ENCODE measurements around the gene RALGAPA2. TPM values are rescaled to one million over a fixed set of nuclear protein-coding genes. Genes with fewer than 3 reads are reported as not detected.
A peak's percentile ranks its signal among the peaks of the same experiment; 100 is the strongest.

Gene RALGAPA2
- total and polyA plus RNA-seq, 2 of the 13 experiments (the other 11 are each of a cell fraction or from before 2014, with no cell fraction given), result 13.8 to 17.7 TPM

DNA sequence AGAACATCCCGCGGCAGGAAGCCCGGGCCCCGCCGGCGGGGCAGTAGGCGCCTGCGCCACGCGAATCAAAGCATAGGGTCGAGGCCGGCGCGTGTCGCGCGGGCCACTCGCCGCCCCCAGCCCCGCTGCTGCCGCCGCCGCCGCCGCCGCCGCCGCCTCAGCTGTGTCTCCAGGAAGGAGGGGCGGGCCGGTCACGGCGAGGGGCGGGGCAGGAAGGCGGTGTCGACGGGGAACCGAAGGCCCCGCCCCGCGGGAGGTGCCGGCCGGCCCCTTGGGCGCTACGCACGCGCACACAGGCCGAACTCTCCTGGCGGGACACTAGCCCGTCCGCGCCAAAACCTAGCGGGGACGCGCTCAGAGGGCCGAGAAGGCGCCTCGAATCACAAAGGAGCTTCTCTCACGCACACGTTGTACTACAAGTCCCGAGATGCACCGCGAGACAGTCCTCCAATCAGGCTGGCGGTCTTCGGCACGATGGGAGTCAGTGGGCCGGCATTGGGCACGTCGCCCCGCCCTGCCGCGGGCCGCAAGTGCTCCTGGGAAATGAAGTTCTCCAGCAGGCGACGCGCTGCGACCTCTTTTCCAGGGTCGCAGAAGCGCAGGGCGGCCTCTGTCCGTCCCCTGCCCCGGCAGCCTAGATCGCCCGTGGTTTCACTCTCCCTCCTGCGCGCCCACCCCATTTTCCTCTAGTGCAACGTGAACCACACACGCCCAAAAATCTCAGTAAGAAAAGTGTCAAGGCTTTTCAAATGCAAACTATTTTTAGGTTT lies at the start of gene RALGAPA2 (continued):
- TF ChIP-seq, protein P1, sequence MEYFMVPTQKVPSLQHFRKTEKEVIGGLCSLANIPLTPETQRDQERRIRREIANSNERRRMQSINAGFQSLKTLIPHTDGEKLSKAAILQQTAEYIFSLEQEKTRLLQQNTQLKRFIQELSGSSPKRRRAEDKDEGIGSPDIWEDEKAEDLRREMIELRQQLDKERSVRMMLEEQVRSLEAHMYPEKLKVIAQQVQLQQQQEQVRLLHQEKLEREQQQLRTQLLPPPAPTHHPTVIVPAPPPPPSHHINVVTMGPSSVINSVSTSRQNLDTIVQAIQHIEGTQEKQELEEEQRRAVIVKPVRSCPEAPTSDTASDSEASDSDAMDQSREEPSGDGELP (IDR thresholded peaks at IDR 0.05; ENCODE audit: borderline replicate concordance, low read depth), result peak; percentile 78; the same call in 1 of the 2 replicates
- TF ChIP-seq ARNT2 (CRISPR knock-in tag; IDR thresholded peaks at IDR 0.05; ENCODE audit: low read depth) (no peak; the same call in none of the 2 replicates), ZNF660 (CRISPR knock-in tag; IDR thresholded peaks at IDR 0.05; ENCODE audit: borderline replicate concordance, low read depth) (no peak; the same call in 1 of the 2 replicates), ZNF263 (CRISPR knock-in tag; IDR thresholded peaks at IDR 0.05) (0 out of 2 replicates have a peak, but pooled peaks have one; percentile 16), REXO4 (CRISPR knock-in tag; IDR thresholded peaks at IDR 0.05; ENCODE audit: borderline replicate concordance) (no peak), ELF3 (CRISPR knock-in tag; IDR thresholded peaks at IDR 0.05) (peak; percentile 67), KMT2B (CRISPR knock-in tag; IDR thresholded peaks at IDR 0.05) (peak; percentile 84), NR2F2 (IDR thresholded peaks at IDR 0.05; ENCODE audit: borderline replicate concordance, low read depth) (peak; percentile 35; the same call in 1 of the 2 replicates)
- TF ChIP-seq, protein P2, sequence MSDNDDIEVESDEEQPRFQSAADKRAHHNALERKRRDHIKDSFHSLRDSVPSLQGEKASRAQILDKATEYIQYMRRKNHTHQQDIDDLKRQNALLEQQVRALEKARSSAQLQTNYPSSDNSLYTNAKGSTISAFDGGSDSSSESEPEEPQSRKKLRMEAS (IDR thresholded peaks at IDR 0.05), result peak; percentile 71
- TF ChIP-seq, protein P3, sequence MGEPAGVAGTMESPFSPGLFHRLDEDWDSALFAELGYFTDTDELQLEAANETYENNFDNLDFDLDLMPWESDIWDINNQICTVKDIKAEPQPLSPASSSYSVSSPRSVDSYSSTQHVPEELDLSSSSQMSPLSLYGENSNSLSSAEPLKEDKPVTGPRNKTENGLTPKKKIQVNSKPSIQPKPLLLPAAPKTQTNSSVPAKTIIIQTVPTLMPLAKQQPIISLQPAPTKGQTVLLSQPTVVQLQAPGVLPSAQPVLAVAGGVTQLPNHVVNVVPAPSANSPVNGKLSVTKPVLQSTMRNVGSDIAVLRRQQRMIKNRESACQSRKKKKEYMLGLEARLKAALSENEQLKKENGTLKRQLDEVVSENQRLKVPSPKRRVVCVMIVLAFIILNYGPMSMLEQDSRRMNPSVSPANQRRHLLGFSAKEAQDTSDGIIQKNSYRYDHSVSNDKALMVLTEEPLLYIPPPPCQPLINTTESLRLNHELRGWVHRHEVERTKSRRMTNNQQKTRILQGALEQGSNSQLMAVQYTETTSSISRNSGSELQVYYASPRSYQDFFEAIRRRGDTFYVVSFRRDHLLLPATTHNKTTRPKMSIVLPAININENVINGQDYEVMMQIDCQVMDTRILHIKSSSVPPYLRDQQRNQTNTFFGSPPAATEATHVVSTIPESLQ (CRISPR knock-in tag; conservative IDR thresholded peaks at IDR 0.05), result no peak; the same call in 1 of the 2 replicates
- TF ChIP-seq, protein P4, sequence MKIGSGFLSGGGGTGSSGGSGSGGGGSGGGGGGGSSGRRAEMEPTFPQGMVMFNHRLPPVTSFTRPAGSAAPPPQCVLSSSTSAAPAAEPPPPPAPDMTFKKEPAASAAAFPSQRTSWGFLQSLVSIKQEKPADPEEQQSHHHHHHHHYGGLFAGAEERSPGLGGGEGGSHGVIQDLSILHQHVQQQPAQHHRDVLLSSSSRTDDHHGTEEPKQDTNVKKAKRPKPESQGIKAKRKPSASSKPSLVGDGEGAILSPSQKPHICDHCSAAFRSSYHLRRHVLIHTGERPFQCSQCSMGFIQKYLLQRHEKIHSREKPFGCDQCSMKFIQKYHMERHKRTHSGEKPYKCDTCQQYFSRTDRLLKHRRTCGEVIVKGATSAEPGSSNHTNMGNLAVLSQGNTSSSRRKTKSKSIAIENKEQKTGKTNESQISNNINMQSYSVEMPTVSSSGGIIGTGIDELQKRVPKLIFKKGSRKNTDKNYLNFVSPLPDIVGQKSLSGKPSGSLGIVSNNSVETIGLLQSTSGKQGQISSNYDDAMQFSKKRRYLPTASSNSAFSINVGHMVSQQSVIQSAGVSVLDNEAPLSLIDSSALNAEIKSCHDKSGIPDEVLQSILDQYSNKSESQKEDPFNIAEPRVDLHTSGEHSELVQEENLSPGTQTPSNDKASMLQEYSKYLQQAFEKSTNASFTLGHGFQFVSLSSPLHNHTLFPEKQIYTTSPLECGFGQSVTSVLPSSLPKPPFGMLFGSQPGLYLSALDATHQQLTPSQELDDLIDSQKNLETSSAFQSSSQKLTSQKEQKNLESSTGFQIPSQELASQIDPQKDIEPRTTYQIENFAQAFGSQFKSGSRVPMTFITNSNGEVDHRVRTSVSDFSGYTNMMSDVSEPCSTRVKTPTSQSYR (CRISPR knock-in tag; IDR thresholded peaks at IDR 0.05; ENCODE audit: borderline replicate concordance), result 0 out of 2 replicates have a peak, but pooled peaks have one; percentile 6
- TF ChIP-seq, protein P5, sequence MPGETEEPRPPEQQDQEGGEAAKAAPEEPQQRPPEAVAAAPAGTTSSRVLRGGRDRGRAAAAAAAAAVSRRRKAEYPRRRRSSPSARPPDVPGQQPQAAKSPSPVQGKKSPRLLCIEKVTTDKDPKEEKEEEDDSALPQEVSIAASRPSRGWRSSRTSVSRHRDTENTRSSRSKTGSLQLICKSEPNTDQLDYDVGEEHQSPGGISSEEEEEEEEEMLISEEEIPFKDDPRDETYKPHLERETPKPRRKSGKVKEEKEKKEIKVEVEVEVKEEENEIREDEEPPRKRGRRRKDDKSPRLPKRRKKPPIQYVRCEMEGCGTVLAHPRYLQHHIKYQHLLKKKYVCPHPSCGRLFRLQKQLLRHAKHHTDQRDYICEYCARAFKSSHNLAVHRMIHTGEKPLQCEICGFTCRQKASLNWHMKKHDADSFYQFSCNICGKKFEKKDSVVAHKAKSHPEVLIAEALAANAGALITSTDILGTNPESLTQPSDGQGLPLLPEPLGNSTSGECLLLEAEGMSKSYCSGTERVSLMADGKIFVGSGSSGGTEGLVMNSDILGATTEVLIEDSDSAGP (CRISPR knock-in tag; IDR thresholded peaks at IDR 0.05; ENCODE audit: borderline replicate concordance), result peak; percentile 94
- TF ChIP-seq, protein P6, sequence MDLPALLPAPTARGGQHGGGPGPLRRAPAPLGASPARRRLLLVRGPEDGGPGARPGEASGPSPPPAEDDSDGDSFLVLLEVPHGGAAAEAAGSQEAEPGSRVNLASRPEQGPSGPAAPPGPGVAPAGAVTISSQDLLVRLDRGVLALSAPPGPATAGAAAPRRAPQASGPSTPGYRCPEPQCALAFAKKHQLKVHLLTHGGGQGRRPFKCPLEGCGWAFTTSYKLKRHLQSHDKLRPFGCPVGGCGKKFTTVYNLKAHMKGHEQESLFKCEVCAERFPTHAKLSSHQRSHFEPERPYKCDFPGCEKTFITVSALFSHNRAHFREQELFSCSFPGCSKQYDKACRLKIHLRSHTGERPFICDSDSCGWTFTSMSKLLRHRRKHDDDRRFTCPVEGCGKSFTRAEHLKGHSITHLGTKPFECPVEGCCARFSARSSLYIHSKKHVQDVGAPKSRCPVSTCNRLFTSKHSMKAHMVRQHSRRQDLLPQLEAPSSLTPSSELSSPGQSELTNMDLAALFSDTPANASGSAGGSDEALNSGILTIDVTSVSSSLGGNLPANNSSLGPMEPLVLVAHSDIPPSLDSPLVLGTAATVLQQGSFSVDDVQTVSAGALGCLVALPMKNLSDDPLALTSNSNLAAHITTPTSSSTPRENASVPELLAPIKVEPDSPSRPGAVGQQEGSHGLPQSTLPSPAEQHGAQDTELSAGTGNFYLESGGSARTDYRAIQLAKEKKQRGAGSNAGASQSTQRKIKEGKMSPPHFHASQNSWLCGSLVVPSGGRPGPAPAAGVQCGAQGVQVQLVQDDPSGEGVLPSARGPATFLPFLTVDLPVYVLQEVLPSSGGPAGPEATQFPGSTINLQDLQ (CRISPR knock-in tag; IDR thresholded peaks at IDR 0.05), result no peak
- TF ChIP-seq, protein P7, sequence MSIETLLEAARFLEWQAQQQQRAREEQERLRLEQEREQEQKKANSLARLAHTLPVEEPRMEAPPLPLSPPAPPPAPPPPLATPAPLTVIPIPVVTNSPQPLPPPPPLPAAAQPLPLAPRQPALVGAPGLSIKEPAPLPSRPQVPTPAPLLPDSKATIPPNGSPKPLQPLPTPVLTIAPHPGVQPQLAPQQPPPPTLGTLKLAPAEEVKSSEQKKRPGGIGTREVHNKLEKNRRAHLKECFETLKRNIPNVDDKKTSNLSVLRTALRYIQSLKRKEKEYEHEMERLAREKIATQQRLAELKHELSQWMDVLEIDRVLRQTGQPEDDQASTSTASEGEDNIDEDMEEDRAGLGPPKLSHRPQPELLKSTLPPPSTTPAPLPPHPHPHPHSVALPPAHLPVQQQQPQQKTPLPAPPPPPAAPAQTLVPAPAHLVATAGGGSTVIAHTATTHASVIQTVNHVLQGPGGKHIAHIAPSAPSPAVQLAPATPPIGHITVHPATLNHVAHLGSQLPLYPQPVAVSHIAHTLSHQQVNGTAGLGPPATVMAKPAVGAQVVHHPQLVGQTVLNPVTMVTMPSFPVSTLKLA (IDR thresholded peaks at IDR 0.05), result peak; percentile 66

Data from HepG2 (cell line).